ENCODE measurements around the gene KLHDC4.

Gene KLHDC4

GRCh38 chr16:87761060-87761459 lies 4.7 kb downstream of the KLHDC4 start:
- H2AFZ ChIP-seq (ENCODE audit: low read depth, low read length, severe bottlenecking): no peak overlapping the region
- no peak overlapping the region for H3K27ac ChIP-seq (ENCODE audit: low read depth, low read length)
- TF ChIP-seq, protein P1, sequence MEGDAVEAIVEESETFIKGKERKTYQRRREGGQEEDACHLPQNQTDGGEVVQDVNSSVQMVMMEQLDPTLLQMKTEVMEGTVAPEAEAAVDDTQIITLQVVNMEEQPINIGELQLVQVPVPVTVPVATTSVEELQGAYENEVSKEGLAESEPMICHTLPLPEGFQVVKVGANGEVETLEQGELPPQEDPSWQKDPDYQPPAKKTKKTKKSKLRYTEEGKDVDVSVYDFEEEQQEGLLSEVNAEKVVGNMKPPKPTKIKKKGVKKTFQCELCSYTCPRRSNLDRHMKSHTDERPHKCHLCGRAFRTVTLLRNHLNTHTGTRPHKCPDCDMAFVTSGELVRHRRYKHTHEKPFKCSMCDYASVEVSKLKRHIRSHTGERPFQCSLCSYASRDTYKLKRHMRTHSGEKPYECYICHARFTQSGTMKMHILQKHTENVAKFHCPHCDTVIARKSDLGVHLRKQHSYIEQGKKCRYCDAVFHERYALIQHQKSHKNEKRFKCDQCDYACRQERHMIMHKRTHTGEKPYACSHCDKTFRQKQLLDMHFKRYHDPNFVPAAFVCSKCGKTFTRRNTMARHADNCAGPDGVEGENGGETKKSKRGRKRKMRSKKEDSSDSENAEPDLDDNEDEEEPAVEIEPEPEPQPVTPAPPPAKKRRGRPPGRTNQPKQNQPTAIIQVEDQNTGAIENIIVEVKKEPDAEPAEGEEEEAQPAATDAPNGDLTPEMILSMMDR (IDR thresholded peaks at IDR 0.05; ENCODE audit: insufficient read depth, low read length, poor library complexity, severe bottlenecking): no peak
- TF ChIP-seq EZH2phosphoT487 (conservative IDR thresholded peaks at IDR 0.05; ENCODE audit: low read length): no peak
- no peaks in the 10 kb centered on the region for H3K9me3 ChIP-seq (ENCODE audit: insufficient read depth, low read length)
- no peaks in the 10 kb centered on the region for H3K9me2 ChIP-seq (replicated peaks; ENCODE audit: insufficient read depth, low read length)
- no peak overlapping the region for H3K9ac ChIP-seq (ENCODE audit: low read length)
- H3F3A ChIP-seq (ENCODE audit: insufficient read depth): peaks cover 18% of the 10 kb centered on the region
- no peak overlapping the region for H3K4me2 ChIP-seq (ENCODE audit: low read depth, low read length, poor library complexity, severe bottlenecking)
- H3K79me2 ChIP-seq (ENCODE audit: insufficient read depth, low read length): peaks cover 72% of the 10 kb centered on the region
- no peaks in the 10 kb centered on the region for H3K27me3 ChIP-seq (ENCODE audit: low read length)
- H3K4me3 ChIP-seq (ENCODE audit: insufficient read depth, low read length, poor library complexity, severe bottlenecking): no peak overlapping the region
- H4K20me1 ChIP-seq (ENCODE audit: low read depth, low read length): no peaks in the 10 kb centered on the region
- H3K36me3 ChIP-seq (ENCODE audit: low read length): peaks cover 30% of the 10 kb centered on the region

GRCh38 chr16:87757841-87758426 lies 7.9 kb downstream of the KLHDC4 start:
- Histone ChIP-seq H3F3A (ENCODE audit: insufficient read depth) (peaks cover 6% of the 10 kb centered on the region), H3K9ac (ENCODE audit: low read length) (no peak overlapping the region), H3K27me3 (ENCODE audit: low read length) (no peaks in the 10 kb centered on the region), H3K9me3 (ENCODE audit: insufficient read depth, low read length) (no peaks in the 10 kb centered on the region), H4K20me1 (ENCODE audit: low read depth, low read length) (no peaks in the 10 kb centered on the region), H3K27ac (ENCODE audit: low read depth, low read length) (no peak overlapping the region), H3K9me2 (replicated peaks; ENCODE audit: insufficient read depth, low read length) (no peaks in the 10 kb centered on the region), H3K4me2 (ENCODE audit: low read depth, low read length, poor library complexity, severe bottlenecking) (no peak overlapping the region), H2AFZ (ENCODE audit: low read depth, low read length, severe bottlenecking) (no peak overlapping the region), H3K4me3 (ENCODE audit: insufficient read depth, low read length, poor library complexity, severe bottlenecking) (no peak overlapping the region), H3K79me2 (ENCODE audit: insufficient read depth, low read length) (peaks cover 55% of the 10 kb centered on the region), H3K36me3 (ENCODE audit: low read length) (peaks cover 25% of the 10 kb centered on the region)
- no peak for TF ChIP-seq EZH2phosphoT487 (conservative IDR thresholded peaks at IDR 0.05; ENCODE audit: low read length)
- TF ChIP-seq, protein P1 (IDR thresholded peaks at IDR 0.05; ENCODE audit: insufficient read depth, low read length, poor library complexity, severe bottlenecking): no peak

DNA sequence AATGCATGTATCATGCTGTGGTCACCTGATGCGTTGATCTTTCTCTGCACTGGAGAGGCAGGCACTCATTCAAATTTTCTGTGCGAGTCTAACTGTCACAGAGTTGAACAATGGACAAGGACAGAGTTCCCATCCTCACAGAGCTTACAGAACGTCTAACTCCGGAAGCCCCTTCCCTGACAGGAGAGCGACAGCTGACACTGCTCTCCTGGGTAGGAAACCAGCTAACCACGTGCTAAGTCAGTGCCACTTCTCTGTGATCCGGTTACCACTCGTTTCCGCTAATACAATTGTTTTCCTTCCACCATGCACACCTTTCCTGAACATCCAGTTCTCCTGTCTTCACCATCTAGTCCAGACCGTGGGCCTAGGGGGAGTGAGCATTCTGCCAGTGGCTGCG lies 11.3 kb downstream of the KLHDC4 start:
- Histone ChIP-seq H3K9me2 (replicated peaks; ENCODE audit: insufficient read depth, low read length) (no peaks in the 10 kb centered on the region), H3K36me3 (ENCODE audit: low read length) (peaks cover 15% of the 10 kb centered on the region), H3K9ac (ENCODE audit: low read length) (no peak overlapping the region), H2AFZ (ENCODE audit: low read depth, low read length, severe bottlenecking) (no peak overlapping the region), H3K27ac (ENCODE audit: low read depth, low read length) (no peak overlapping the region), H4K20me1 (ENCODE audit: low read depth, low read length) (no peaks in the 10 kb centered on the region), H3K79me2 (ENCODE audit: insufficient read depth, low read length) (peaks cover 42% of the 10 kb centered on the region), H3K4me2 (ENCODE audit: low read depth, low read length, poor library complexity, severe bottlenecking) (no peak overlapping the region), H3F3A (ENCODE audit: insufficient read depth) (no peaks in the 10 kb centered on the region), H3K4me3 (ENCODE audit: insufficient read depth, low read length, poor library complexity, severe bottlenecking) (no peak overlapping the region), H3K27me3 (ENCODE audit: low read length) (no peaks in the 10 kb centered on the region), H3K9me3 (ENCODE audit: insufficient read depth, low read length) (no peaks in the 10 kb centered on the region)
- TF ChIP-seq, protein P1 (IDR thresholded peaks at IDR 0.05; ENCODE audit: insufficient read depth, low read length, poor library complexity, severe bottlenecking): no peak
- TF ChIP-seq EZH2phosphoT487 (conservative IDR thresholded peaks at IDR 0.05; ENCODE audit: low read length): no peak

Data from SU-DHL-6 (cell line).